Measurements from ENCODE around the gene ZNF548. TPM values are rescaled to one million over a fixed set of nuclear protein-coding genes. Genes with fewer than 3 reads are reported as not detected.

ZNF548 gene
- total and polyA plus RNA-seq, 2 experiments from 2014 or later: 1.9 to 9.8 TPM

GRCh38 chr19:57357406-57357805 lies 32.2 kb upstream of the ZNF548 start:
- no peaks in the 10 kb centered on the region; the same call in 1 of the 2 replicates for H3K36me3 ChIP-seq (ENCODE audit: insufficient read depth)
- H3K4me2 ChIP-seq: no peak overlapping the region
- H2AFZ ChIP-seq: no peak overlapping the region
- H3K9me3 Mint-ChIP-seq: no peaks in the 10 kb centered on the region
- no peak overlapping the region for H3K4me3 Mint-ChIP-seq
- no peaks in the 10 kb centered on the region for H3F3A ChIP-seq (replicated peaks; ENCODE audit: low read depth)
- H3K27me3 ChIP-seq (ENCODE audit: insufficient read depth): no peaks in the 10 kb centered on the region
- TF ChIP-seq, protein P1, sequence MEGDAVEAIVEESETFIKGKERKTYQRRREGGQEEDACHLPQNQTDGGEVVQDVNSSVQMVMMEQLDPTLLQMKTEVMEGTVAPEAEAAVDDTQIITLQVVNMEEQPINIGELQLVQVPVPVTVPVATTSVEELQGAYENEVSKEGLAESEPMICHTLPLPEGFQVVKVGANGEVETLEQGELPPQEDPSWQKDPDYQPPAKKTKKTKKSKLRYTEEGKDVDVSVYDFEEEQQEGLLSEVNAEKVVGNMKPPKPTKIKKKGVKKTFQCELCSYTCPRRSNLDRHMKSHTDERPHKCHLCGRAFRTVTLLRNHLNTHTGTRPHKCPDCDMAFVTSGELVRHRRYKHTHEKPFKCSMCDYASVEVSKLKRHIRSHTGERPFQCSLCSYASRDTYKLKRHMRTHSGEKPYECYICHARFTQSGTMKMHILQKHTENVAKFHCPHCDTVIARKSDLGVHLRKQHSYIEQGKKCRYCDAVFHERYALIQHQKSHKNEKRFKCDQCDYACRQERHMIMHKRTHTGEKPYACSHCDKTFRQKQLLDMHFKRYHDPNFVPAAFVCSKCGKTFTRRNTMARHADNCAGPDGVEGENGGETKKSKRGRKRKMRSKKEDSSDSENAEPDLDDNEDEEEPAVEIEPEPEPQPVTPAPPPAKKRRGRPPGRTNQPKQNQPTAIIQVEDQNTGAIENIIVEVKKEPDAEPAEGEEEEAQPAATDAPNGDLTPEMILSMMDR (conservative IDR thresholded peaks at IDR 0.05; ENCODE audit: low read depth in 2 of 2): no peak
- TF ChIP-seq, protein P2, sequence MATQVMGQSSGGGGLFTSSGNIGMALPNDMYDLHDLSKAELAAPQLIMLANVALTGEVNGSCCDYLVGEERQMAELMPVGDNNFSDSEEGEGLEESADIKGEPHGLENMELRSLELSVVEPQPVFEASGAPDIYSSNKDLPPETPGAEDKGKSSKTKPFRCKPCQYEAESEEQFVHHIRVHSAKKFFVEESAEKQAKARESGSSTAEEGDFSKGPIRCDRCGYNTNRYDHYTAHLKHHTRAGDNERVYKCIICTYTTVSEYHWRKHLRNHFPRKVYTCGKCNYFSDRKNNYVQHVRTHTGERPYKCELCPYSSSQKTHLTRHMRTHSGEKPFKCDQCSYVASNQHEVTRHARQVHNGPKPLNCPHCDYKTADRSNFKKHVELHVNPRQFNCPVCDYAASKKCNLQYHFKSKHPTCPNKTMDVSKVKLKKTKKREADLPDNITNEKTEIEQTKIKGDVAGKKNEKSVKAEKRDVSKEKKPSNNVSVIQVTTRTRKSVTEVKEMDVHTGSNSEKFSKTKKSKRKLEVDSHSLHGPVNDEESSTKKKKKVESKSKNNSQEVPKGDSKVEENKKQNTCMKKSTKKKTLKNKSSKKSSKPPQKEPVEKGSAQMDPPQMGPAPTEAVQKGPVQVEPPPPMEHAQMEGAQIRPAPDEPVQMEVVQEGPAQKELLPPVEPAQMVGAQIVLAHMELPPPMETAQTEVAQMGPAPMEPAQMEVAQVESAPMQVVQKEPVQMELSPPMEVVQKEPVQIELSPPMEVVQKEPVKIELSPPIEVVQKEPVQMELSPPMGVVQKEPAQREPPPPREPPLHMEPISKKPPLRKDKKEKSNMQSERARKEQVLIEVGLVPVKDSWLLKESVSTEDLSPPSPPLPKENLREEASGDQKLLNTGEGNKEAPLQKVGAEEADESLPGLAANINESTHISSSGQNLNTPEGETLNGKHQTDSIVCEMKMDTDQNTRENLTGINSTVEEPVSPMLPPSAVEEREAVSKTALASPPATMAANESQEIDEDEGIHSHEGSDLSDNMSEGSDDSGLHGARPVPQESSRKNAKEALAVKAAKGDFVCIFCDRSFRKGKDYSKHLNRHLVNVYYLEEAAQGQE (IDR thresholded peaks at IDR 0.05; ENCODE audit: unreplicated experiment): no peak
- TF ChIP-seq, protein P3, sequence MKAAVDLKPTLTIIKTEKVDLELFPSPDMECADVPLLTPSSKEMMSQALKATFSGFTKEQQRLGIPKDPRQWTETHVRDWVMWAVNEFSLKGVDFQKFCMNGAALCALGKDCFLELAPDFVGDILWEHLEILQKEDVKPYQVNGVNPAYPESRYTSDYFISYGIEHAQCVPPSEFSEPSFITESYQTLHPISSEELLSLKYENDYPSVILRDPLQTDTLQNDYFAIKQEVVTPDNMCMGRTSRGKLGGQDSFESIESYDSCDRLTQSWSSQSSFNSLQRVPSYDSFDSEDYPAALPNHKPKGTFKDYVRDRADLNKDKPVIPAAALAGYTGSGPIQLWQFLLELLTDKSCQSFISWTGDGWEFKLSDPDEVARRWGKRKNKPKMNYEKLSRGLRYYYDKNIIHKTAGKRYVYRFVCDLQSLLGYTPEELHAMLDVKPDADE (IDR thresholded peaks at IDR 0.05): no peak
- no peak for TF ChIP-seq POLR2AphosphoS5 (IDR thresholded peaks at IDR 0.05; ENCODE audit: low read depth)
- no peak for TF ChIP-seq NANOG (IDR thresholded peaks at IDR 0.05; ENCODE audit: borderline replicate concordance)
- TF ChIP-seq JUNB (IDR thresholded peaks at IDR 0.05; ENCODE audit: unreplicated experiment): no peak
- no peak for TF ChIP-seq EZH2 (IDR thresholded peaks at IDR 0.05; ENCODE audit: low read depth, unreplicated experiment)
- TF ChIP-seq ZNF462 (CRISPR knock-in tag; IDR thresholded peaks at IDR 0.05): no peak
- no peak for TF ChIP-seq STAT1 (IDR thresholded peaks at IDR 0.05; ENCODE audit: unreplicated experiment)
- TF ChIP-seq EZH2phosphoT487 (IDR thresholded peaks at IDR 0.05; ENCODE audit: unreplicated experiment): no peak
- no peak for TF ChIP-seq CREB1 (CRISPR knock-in tag; IDR thresholded peaks at IDR 0.05; ENCODE audit: low read depth)
- TF ChIP-seq ZNF114 (CRISPR knock-in tag; IDR thresholded peaks at IDR 0.05): no peak
- DNase-seq (ENCODE audit: low spot score) (no peak), ATAC-seq (no peak)
- H4K20me1 ChIP-seq (replicated peaks; ENCODE audit: insufficient read depth): 0 out of 2 replicates have a peak, but pooled peaks cover 2% of the 10 kb centered on the region
- peaks cover 42% of the 10 kb centered on the region for H3K36me3 Mint-ChIP-seq (ENCODE audit: low read depth)
- H3K27ac ChIP-seq (ENCODE audit: low read depth): no peak overlapping the region
- no peak overlapping the region for H3K4me3 ChIP-seq
- no peaks in the 10 kb centered on the region for H3K4me1 ChIP-seq (ENCODE audit: insufficient read depth)
- peaks cover 18% of the 10 kb centered on the region for H3K79me2 ChIP-seq (replicated peaks; ENCODE audit: insufficient read depth)
- H3K27ac Mint-ChIP-seq: no peak overlapping the region
- H3K27me3 Mint-ChIP-seq (ENCODE audit: insufficient read depth, low read depth, poor library complexity): peaks cover 5% of the 10 kb centered on the region
- peaks cover 4% of the 10 kb centered on the region; the same call in 2 of the 3 replicates for H3K4me1 Mint-ChIP-seq
- H3K9me2 ChIP-seq (ENCODE audit: insufficient read depth): no peaks in the 10 kb centered on the region

Measured in GM23338 (cell line).